NCI-H2227 (cell line): ENCODE data around the gene CMTM3.
"Not testable (repeated sequence)": the region's sequence is repeated elsewhere in the genome, so short reads cannot be mapped to it uniquely, and the experiment has no call there.

Experiments
- DNase-seq: peaks from one replicate; lab custom pipeline; 2025; ENCODE audit not compliant: unreplicated experiment; lab: John Stamatoyannopoulos, UW

The CMTM3 gene

GRCh38 chr16:66660422-66661209 lies 56.1 kb downstream of the CMTM3 start:
- DNase-seq = peak; percentile 70

GRCh38 chr16:66661210-66661560 lies 56.7 kb downstream of the CMTM3 start:
- DNase-seq = no peak

- DNase-seq = not testable (repeated sequence)
These were observed 57.3 kb downstream of the CMTM3 start for GRCh38 chr16:66661671-66662346.

- no peak for DNase-seq
These were observed 58.1 kb downstream of the CMTM3 start for GRCh38 chr16:66662445-66663194.
